CD4-positive, CD25-positive, alpha-beta regulatory T cell (primary cell): Measurements from ENCODE around the gene NOXO1. TPM values are rescaled to one million over a fixed set of nuclear protein-coding genes. Genes with fewer than 3 reads are reported as not detected.

ENCODE experiments used
- ATAC-seq, 2 donors: fragments of 150-1000 bp; cut with Tn5 transposase; one replicate each; pipeline ENCODE4 v1.10.0; 2021; ENCODE audit warnings: low read depth in 2 of 2, moderate number of reproducible peaks in 2 of 2, moderate library complexity in 1 of 2
- DNase-seq, 3 donors: peaks; one replicate each; pipeline versions ENCODE4 v3.0.0 to v3.0.0-alpha.2; 2012 to 2022; ENCODE audit warnings: mixed read lengths in 1 of 3
- H3K27ac ChIP-seq: one replicate; pipeline ENCODE4 v1.7.0; 2013; ENCODE audit warnings: mild to moderate bottlenecking, low read length; ENCODE audit not compliant: insufficient read depth, poor library complexity, severe bottlenecking
- H3K27me3 ChIP-seq: one replicate; pipeline ENCODE4 v1.7.0; 2013; ENCODE audit warnings: low read length; ENCODE audit not compliant: control insufficient read depth, insufficient read depth
- H3K36me3 ChIP-seq: one replicate; pipeline ENCODE4 v1.7.0; 2013; ENCODE audit warnings: mild to moderate bottlenecking, low read length, moderate library complexity; ENCODE audit not compliant: control insufficient read depth, insufficient read depth
- H3K4me1 ChIP-seq: 2 replicates; pipeline ENCODE4 v1.7.0; 2013; ENCODE audit warnings: mild to moderate bottlenecking, low read length; ENCODE audit not compliant: insufficient read depth, control insufficient read depth, poor library complexity, severe bottlenecking
- H3K4me3 ChIP-seq: one replicate; pipeline ENCODE4 v1.7.0; 2013; ENCODE audit warnings: low read depth, mild to moderate bottlenecking, low read length, moderate library complexity
- H3K9me3 ChIP-seq, 2 experiments: 1 replicate in 1 of 2; 2 replicates in 1 of 2; pipeline ENCODE4 v1.7.0; 2013; ENCODE audit warnings: low read length in 2 of 2, mild to moderate bottlenecking in 1 of 2, moderate library complexity in 1 of 2; ENCODE audit not compliant: control insufficient read depth in 2 of 2
- H3K27ac Mint-ChIP-seq, 3 donors: one replicate each; pipeline ENCODE4 v1.8.0; 2020 to 2022; ENCODE audit warnings: mild to moderate bottlenecking in 3 of 3, mixed read lengths in 3 of 3, moderate library complexity in 2 of 3
- H3K27me3 Mint-ChIP-seq: one replicate; pipeline ENCODE4 v1.8.0; 2022; ENCODE audit warnings: mild to moderate bottlenecking, mixed read lengths
- H3K36me3 Mint-ChIP-seq: one replicate; pipeline ENCODE4 v1.8.0; 2020; ENCODE audit warnings: mixed read lengths
- H3K4me1 Mint-ChIP-seq, 4 donors: one replicate each; pipeline ENCODE4 v1.8.0; 2020 to 2022; ENCODE audit warnings: mixed read lengths in 4 of 4, mild to moderate bottlenecking in 1 of 4
- H3K4me3 Mint-ChIP-seq, 4 donors: one replicate each; pipeline ENCODE4 v1.8.0; 2020 to 2022; ENCODE audit warnings: mild to moderate bottlenecking in 4 of 4, mixed read lengths in 4 of 4, moderate library complexity in 3 of 4
- H3K9me3 Mint-ChIP-seq, 7 donors: one replicate each; pipeline ENCODE4 v1.8.0; 2020 to 2022; ENCODE audit warnings: mixed read lengths in 7 of 7, mild to moderate bottlenecking in 3 of 7, moderate library complexity in 2 of 7
- polyA plus RNA-seq, 4 donors: library from polyadenylated mRNA; unstranded; fragments of 300-500 nt; fragmentation: Illumina TruSeq; gene quantifications; one replicate each; pipeline ENCODE4 v1.2.3, GENCODE V29; 2021
- total RNA-seq: library from RNA; stranded (reverse); gene quantifications from one replicate; pipeline ENCODE4 v1.2.3, GENCODE V29; 2022

Gene NOXO1
- total and polyA plus RNA-seq, 5 donors from 2014 or later, result 0.16 to 0.47 (median 0.35) TPM; not detected in 2

DNA sequence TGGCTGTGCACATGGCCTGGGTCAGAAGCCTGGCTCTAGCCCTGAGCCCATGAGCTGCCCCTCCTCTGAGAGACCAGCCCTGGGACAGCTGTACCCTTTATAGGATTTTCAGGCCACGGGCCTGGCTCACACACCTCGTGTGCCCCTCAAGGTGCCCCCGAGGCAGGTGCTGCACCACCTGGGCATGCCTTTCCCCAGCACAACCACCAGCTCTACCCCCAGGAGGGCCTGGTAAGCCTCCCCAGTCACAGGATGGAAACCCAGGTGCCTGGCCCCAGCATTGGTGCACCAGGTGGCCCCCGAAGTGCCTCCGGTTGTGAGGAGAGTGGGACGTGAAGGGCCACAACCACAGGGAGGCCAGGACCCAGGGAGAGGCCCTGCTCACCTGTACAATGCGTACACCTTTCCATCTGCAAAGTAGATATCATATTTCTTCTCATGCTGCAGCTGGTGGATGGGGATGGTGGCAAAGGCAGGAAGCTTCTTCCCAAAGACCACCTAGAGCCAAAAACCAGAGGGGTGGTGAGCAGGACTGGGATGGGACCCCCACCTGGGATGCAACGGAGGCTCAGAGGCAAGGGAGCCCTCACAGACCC, 22.1 kb upstream of the NOXO1 start:
- peaks cover 28% of the 10 kb centered on the region for H3K4me1 ChIP-seq
- Mint-ChIP-seq H3K27me3 (no peaks in the 10 kb centered on the region), H3K27ac (no peak overlapping the region), H3K36me3 (peaks cover 1% of the 10 kb centered on the region), H3K9me3 (no peaks in the 10 kb centered on the region), H3K4me1 (peaks cover 0 to 33% (median 12%) of the 10 kb centered on the region in 4 donors), H3K4me3 (no peak overlapping the region)
- no peak overlapping the region for H3K27ac ChIP-seq
- no peak for ATAC-seq
- H3K36me3 ChIP-seq, result peaks cover 23% of the 10 kb centered on the region
- no peak overlapping the region for H3K4me3 ChIP-seq
- no peak for DNase-seq
- H3K27me3 ChIP-seq, result no peaks in the 10 kb centered on the region
- H3K9me3 ChIP-seq, result no peaks in the 10 kb centered on the region

DNA sequence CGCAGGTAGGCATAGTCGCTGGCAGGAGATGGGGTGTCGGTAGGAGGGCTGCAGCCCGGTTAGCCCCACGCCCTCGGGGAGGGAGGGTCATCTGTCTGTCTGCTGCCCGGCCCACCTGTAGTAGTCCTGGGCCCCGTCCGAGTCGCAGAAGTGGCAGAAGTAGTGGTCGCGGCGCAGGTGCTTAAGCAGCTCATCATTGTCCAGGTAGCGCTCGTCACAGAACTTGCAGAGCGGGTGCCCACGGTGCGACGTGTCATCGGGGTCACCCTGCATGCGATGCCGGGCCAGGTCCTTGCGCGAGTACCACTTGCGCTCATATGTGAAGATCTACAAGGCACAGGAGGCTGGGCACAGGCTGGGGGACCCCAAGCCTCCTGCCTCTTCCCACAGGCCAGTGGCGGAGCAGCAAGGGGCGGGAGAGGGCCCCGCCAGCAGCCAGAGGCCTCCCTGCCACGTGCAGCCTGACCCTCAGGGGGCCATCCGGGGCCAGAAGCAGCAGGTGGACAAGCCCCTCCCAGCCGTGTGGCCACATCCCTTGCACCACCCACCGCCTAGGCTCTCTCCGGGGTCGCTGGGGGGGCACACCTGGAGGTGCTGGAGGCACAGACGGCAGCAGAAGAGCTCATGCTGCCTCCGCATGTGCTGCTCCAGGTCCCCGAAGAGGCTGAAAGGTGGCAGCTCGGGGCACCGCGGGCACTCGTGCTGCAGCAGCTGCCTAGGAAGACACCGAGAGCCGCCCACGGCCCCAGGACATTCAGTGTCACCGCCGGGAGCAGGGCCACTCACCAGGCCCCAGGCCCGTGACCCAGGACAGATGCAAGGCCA, 21.3 kb upstream of the NOXO1 start:
- Mint-ChIP-seq H3K27ac (no peak overlapping the region), H3K4me3 (no peak overlapping the region), H3K4me1 (peaks cover 0 to 26% (median 7%) of the 10 kb centered on the region in 4 donors), H3K36me3 (peaks cover 5% of the 10 kb centered on the region), H3K27me3 (no peaks in the 10 kb centered on the region), H3K9me3 (no peaks in the 10 kb centered on the region)
- peaks cover 21% of the 10 kb centered on the region for H3K4me1 ChIP-seq
- no peaks in the 10 kb centered on the region for H3K27me3 ChIP-seq
- H3K4me3 ChIP-seq, result no peak overlapping the region
- no peak for DNase-seq
- no peak overlapping the region for H3K27ac ChIP-seq
- H3K36me3 ChIP-seq, result peaks cover 23% of the 10 kb centered on the region
- no peaks in the 10 kb centered on the region for H3K9me3 ChIP-seq
- no peak for ATAC-seq

DNA sequence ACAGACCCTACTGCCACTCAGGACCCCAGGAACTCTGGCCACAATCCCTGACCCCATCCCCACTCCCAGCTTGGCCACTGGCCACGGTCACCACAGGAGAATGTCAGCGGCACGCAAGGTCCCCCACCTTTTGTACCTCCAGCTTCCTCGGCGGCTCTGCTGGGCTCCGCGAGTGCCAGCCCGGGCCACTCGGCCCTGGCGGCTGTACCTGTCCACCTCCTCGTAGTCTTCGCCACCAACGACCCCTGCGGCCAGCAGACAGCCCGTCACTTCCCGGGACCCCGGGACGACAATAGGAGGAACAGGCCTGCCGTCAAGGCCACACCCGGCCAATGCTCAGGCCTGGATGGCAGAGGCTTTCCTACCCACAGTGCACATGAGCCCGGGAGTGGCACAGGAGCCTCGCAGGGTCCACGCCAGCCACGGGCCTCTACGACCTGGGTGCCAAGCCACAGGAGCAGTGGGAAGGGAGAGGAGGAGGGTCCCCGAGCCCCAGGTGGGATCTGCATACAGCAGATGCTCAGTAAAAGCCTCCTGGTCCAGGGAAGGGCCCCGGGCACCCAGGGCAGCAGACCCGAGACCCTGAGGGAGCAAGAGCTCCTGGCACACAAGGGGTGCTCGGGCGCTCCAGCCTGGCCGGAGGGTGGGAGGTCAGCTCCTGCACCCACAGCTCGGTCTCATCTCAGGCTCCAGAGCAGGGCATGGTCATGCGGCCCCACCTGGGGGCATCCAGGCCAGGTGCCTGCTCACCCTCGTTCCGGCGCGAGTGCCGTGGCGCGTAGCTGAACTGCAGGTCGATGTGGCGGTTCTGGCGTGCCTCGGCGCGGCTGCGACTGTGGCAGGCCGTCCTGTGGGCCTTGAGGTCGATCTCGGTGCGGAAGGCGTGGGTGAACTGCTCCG, 20.4 kb upstream of the NOXO1 start:
- Histone ChIP-seq H3K9me3 (no peaks in the 10 kb centered on the region), H3K4me3 (no peak overlapping the region), H3K36me3 (peaks cover 23% of the 10 kb centered on the region), H3K27ac (no peak overlapping the region), H3K4me1 (peaks cover 13% of the 10 kb centered on the region), H3K27me3 (no peaks in the 10 kb centered on the region)
- Mint-ChIP-seq H3K27ac (no peak overlapping the region), H3K27me3 (no peaks in the 10 kb centered on the region), H3K4me1 (peaks cover 0 to 19% (median 7%) of the 10 kb centered on the region in 4 donors), H3K9me3 (no peaks in the 10 kb centered on the region), H3K4me3 (no peak overlapping the region), H3K36me3 (peaks cover 9% of the 10 kb centered on the region)
- ATAC-seq (no peak), DNase-seq (no peak)

DNA sequence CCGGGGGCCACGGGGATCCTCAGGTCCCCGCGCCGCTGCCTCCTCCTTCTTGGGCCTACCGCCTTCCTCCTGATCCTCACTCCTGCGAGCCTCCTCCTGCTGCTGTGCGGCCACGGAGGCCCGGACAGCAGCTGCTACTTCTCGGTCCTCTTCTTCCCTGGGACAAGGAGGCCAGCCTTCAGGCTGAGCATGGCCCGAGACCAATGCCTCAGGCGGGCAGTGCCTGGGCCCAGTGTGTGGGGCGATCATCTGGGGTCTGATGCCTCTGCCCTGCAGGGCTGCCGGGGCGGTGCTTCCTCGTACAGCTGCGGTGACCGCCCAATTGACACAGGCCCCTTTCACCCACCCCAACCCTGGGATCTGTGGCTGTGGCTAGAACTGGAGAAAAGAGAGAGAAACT, 19.8 kb upstream of the NOXO1 start:
- no peak overlapping the region for H3K27ac Mint-ChIP-seq
- Histone ChIP-seq H3K36me3 (peaks cover 23% of the 10 kb centered on the region), H3K27me3 (no peaks in the 10 kb centered on the region), H3K4me3 (no peak overlapping the region), H3K9me3 (no peaks in the 10 kb centered on the region), H3K4me1 (peaks cover 13% of the 10 kb centered on the region), H3K27ac (no peak overlapping the region)
- no peaks in the 10 kb centered on the region for H3K27me3 Mint-ChIP-seq
- no peak overlapping the region for H3K4me3 Mint-ChIP-seq
- no peak for DNase-seq
- peaks cover 9% of the 10 kb centered on the region for H3K36me3 Mint-ChIP-seq
- H3K4me1 Mint-ChIP-seq, result peaks cover 0 to 13% (median 4%) of the 10 kb centered on the region in 4 donors
- ATAC-seq, result no peak
- no peaks in the 10 kb centered on the region for H3K9me3 Mint-ChIP-seq

DNA sequence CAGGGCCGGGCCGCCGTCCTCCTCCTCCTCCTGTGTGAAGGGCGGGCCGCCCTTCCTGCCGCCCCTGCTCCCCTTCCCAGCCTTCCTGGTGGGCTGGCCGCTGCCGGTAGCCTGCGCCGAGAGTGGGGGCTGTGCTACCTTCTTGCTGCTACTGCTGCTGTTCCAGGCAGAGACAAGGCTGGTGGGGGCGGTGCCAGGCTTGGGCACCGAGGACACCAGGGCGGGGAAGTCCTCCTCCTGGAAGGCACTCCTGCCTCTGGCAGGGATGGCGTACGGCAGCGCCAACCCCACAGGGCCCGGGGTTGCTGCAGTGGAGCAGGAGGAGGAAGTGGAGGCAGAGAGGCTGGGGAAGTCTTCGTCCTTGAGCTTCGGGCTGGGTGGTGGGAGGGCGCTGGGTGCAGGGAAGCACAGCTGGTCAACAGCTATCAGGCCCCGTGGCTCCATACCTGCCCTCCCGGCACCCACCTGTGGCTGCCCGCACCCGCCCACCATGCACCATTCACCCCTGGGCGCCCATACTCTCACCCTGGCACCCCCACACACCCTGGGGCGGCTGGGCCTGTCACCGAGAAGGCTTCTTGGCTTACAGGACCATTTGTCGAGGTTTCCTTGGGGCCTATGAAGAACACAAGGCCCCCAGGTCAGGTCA, 18.7 kb upstream of the NOXO1 start:
- Mint-ChIP-seq H3K4me3 (no peak overlapping the region), H3K36me3 (peaks cover 9% of the 10 kb centered on the region), H3K27me3 (no peaks in the 10 kb centered on the region), H3K27ac (no peak overlapping the region), H3K9me3 (no peaks in the 10 kb centered on the region), H3K4me1 (peaks cover 0 to 10% (median under 1%) of the 10 kb centered on the region in 4 donors)
- Histone ChIP-seq H3K27me3 (no peaks in the 10 kb centered on the region), H3K4me3 (no peak overlapping the region), H3K27ac (no peak overlapping the region), H3K36me3 (peaks cover 23% of the 10 kb centered on the region), H3K4me1 (peaks cover 9% of the 10 kb centered on the region), H3K9me3 (no peaks in the 10 kb centered on the region)
- DNase-seq (no peak), ATAC-seq (no peak)

DNA sequence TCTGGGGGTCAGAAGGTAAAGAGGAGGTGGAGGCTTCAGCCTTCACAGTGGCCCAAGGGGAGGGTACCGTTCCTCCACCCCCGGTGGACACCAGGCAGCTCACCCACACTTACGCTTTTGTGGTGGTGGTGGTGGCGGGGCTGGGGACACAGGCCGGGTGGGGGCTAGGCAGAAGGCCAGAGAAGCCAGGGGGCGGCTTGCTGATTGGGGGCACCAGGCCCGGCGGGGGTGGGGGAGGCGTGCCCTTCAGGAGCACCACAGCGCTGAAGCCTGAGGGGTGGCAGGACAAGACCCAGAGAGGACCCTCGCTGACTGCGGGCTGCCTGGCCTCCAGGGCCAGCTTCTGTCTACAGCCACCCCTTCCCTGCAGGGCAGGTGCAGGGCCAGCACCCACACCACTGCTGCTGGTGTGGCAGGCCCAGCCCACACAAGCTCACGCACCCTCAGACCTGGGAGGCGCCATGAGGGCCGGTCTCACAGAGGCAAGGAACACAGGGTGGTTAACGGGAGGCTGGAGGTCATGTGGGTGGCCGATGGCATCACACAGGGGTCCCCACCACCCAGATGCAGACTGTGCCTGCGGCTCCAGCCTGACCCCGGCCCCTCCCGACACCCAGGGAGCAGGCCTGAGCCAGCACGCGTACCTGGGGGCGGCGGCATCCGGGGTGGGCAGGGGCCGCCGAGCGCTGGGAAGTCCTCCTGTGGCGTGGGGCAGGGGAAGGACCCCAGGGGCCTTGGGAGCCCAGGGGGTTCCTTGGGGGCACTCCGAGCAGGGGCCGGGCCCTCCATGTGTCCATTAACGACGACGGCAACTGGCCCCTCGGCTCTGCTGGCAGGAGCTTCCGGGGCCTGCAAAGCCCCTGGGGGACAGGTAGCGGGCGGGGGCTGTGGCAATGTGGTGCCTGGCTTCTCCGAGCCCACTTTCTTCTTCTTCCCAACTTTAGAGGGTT, 17.9 kb upstream of the NOXO1 start:
- Histone ChIP-seq H3K9me3 (no peaks in the 10 kb centered on the region), H3K27me3 (no peaks in the 10 kb centered on the region), H3K4me1 (peaks cover 5% of the 10 kb centered on the region), H3K27ac (no peak overlapping the region), H3K36me3 (peaks cover 23% of the 10 kb centered on the region), H3K4me3 (no peak overlapping the region)
- H3K9me3 Mint-ChIP-seq, result no peaks in the 10 kb centered on the region
- DNase-seq, result no peak
- H3K4me1 Mint-ChIP-seq, result peaks cover 0 to 5% (median under 1%) of the 10 kb centered on the region in 4 donors
- H3K27me3 Mint-ChIP-seq, result no peaks in the 10 kb centered on the region
- H3K4me3 Mint-ChIP-seq, result no peak overlapping the region
- H3K36me3 Mint-ChIP-seq, result peaks cover 9% of the 10 kb centered on the region
- ATAC-seq, result no peak
- H3K27ac Mint-ChIP-seq, result no peak overlapping the region
